GM19025 (cell line): ENCODE measurements around the gene TMEM144.
A peak's percentile ranks its signal among the peaks of the same experiment; 100 is the strongest.
"Not testable (repeated sequence)": the region's sequence is repeated elsewhere in the genome, so short reads cannot be mapped to it uniquely, and the experiment has no call there.

Experiments
- ATAC-seq: cut with Tn5 transposase; IDR thresholded peaks from one replicate; pipeline ENCODE4 v1.9.1; 2021; ENCODE audit warnings: mild to moderate bottlenecking, low read depth, moderate library complexity; ENCODE audit not compliant: unreplicated experiment

TMEM144 gene

DNA sequence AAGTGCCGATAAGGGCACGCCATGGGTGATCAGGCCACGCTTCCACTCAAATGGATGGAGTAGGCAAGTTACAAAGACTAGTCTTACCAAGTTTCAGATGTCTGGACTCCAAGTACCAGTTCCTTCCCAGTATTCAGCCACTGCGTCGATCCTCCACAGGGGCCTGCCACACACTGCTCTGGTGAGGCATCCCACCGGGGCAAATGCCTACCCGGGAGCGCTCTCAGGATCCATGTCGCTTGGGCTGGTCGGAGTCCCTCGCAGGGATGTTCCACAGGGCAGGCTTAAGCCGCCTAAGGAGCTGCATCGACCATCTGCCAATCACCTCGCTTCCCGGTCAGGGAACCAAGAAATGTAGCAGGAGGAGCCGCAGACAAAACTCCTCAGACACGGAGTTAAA lies 18.1 kb downstream of the TMEM144 start:
- ATAC-seq = not testable (repeated sequence)

DNA sequence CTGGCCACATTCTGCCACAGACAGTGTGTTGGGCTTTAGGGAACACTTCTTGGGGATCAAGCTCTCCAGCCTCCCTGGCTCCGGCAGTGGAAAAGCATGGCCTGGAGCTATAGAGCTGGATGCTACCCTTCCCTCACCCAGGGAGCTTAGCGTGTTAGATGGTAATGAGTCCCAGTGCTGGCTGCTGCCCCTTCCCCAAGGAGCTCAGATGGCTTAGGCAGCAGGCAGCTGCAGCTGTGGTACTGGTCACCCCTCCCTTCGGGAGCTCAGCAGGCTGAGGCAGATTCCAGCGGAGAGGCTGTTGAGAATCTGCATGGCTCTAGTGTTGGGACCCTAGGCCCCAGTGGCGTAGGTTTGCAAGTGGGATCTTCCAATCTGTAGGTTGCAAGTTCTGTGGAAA lies 19.5 kb downstream of the TMEM144 start:
- ATAC-seq = no peak

DNA sequence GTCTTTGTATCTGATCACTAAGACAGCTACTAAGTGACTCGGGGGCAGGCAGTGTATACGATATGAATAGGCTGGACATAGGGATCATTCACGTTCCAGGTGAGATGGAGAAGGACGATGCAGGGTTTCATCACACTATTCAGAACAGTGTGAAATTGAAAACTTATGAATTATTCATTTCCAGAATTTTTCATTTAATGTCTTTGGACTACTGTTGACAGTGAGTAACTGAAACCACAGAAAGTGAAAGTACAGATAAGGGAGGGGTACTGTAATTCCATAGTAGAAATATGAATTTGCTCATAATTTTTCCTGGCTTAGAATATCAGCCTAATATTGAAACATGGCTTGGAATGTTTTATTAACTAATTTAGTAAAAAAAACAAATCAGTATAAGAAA lies 24.4 kb downstream of the TMEM144 start:
- no peak for ATAC-seq

DNA sequence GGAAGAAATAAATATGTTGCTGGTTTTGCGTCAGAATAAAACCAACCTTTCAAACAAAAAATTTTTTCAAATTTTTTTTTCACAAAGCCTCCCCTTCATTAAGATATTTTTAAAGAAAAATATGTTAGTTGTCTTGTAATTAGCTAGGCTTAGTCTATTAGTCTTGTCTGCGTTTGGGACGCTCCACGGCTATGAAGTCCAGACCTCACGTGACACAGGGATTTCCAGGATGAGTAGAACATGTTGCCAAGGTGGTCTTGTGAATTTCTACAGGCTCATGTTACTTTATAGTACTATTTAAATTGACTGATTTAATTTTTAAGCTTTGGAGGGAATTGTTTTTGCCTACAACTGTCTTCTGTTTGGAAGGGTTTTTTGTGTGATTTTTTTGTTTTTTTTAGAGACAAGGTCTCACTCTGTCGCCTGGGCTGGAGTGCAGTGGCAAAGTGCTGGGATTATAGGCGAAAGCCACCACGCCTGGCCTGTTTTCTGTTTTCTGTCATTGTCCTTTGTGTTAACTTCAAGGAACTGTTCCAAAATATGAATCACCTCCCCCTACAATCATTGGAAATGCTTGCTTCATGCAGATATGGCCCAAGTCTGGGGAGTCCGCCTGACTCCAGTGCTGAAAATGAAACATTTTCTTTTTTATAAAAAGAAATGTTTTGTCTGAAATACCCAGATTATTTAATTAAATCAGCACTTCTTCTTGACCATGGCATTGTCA lies 26.2 kb downstream of the TMEM144 start:
- ATAC-seq = no peak

DNA sequence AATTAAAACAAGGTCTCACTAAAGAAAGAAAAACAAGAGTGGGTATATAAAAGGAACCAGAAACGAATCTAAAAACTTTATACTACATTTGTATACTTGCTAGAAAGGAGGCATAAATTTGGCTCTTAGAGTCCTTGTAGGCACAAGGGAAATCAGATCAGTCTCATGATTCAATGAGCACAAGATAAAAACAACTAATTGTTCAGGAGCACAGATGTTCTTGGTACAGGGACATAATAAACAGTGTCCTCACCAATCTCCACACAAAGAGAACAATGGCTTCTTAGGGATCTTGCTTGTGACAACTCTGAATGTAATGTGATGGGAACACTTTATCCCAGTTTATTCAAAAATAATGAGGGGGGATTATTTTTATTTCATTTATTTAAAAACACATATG lies 28.3 kb downstream of the TMEM144 start:
- no peak for ATAC-seq

DNA sequence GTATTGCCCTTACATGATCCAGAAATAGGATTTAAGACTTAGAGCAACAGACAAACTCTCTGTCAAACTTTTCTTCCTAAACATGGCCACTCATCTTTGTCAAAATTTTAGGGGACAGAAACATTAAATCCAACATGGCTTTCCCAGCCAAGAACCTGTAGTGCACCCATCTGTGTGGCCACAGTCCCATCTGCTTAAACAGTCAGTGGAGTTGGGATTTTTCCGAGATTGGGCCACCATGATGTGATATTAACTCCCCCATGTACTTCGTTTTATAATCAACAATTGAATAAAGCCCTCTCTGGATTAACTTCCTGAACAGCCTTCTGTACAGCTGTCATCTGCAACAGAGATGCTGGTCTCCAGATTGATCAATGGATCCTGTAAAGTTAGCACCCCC lies 28.9 kb downstream of the TMEM144 start:
- ATAC-seq = no peak

DNA sequence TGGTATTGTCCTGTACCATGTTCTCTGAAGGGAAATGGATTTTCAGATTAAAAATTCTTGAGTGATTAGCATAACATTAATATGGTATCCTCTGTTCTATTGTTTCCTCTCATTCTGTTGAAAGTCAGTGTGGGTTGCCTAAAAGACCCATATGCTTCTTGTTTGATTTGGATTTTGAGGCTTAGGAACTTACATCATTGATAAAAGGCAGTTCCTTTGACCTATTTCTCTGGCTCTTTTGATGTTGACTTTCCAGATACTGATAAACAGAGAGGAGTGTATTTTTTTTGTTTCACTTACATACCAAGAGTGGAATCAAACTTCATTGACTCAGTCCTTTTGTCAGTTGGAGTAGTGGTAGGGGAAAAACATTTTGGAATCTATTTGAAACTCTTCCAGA lies 32.8 kb downstream of the TMEM144 start:
- ATAC-seq = no peak

DNA sequence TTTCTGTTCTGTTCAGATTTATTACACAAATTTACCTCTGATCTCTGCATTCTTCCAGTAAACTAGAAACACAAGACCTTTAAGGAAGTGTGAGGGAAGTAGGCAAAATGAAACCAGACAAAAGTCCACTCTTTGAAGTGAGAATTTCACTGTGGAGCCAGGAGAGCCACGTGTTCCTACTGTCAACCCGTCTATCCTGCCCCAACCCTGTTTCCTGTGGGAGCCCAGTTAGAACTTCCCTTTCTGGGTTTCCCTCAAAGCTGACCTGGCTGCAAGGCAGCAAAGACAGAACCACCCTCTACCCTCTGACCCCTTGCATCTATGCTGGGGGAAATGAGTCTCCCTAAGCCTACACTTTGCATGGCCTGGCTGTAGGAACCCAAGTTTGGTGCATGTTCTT lies 40.0 kb downstream of the TMEM144 start:
- ATAC-seq = no peak

DNA sequence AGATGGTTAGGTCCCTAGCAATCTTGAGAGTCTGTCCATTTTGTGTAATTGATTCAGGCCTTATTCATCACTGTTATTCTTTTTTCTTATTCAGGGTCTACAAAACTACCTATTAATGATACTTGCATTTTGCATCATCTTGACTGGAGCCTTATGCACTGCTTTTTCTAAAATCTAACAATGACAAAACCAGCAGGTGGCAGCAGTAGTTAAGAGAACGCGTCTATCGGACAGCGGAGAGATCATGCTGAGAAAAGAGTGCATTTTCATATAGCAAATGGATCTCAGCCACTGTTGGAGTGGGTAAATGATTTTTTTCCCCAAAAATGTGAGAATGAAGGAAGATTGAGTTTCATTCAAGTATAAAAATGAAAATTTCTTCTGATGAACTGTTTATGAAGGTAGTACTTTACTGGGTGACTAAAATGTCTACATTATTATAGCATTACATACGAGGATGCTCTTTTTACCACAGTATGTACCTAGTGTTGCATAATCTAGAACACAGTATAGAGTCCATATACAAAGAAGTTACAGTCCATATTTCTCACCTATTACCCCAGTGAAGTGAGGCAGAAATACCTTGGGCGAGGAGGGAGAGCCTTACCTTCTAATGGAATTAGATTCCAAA lies 43.2 kb downstream of the TMEM144 start:
- peak; percentile 74 for ATAC-seq

DNA sequence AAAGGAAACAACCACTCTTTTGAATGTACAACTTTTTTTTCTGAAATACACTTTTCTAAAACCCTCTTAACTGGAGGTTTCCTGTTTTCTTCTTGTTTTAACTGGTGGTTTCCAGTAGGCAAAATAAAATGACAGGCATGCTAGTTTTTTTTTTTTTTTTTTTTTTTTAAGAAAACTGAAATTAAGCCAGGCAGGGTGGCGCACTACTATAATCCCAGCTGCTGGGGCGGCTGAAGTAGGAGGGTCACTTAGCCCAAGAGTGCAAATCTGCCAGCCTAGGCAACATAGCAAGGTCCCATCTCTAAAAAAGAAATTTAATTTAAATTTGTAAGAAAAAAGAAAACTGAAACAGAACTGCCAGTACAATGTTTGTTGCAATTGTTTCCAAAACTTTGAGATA lies 44.0 kb downstream of the TMEM144 start:
- ATAC-seq = no peak

DNA sequence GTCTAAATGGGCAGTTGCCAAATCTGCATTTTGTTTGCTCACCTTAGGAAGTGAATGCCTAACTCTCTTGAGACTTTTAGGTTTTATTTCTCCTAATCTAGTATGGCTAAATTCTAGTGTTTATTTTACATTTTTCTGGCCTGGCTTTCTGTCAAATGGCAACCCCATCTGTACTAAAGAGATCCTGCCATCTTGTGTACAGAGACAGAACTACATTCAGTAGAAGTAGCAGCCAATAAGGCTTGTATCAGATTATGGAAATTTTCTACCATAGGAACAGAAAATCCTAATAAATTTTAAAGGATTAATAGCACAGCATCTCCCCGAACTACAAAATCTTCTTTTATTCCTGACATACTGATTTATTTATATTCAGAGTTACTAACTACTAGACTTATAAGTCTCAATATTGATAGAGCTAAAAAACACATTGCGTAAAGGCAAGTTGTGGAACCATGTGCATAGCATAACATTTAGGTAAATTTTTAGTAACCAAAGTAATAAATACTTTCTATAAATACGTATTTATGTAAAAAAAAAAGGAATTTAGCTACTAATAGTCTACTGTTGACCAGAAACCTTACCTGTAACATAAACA lies 45.5 kb downstream of the TMEM144 start:
- ATAC-seq = no peak

DNA sequence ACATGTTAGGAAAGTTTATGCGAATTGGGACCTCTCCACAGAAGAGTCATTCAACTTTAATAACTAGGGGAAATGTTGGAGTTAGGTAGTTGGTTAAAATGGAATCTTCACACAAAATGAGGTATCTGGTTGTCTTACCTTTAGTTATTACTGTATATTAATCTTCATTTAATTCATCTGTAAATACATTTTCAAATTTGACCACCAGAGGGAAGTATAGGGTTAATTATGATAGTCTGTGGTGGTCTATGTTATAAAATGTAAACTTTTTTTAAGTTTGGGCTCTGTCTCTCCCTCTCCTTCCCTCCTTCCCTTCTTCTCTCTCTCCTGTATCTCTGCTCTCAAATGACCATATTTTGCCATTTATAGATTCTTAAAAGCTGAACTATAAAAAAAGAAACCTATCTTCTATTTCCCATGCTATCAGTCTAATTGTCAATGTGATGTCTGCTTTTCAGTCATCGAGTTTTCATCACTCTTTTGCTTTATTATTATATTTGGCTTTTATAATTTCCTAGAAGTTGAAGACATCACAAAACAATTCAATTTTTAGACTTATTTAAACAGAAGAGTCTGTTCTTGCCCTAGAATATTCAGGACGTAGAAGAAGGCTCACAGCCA lies 49.8 kb downstream of the TMEM144 start:
- no peak for ATAC-seq

DNA sequence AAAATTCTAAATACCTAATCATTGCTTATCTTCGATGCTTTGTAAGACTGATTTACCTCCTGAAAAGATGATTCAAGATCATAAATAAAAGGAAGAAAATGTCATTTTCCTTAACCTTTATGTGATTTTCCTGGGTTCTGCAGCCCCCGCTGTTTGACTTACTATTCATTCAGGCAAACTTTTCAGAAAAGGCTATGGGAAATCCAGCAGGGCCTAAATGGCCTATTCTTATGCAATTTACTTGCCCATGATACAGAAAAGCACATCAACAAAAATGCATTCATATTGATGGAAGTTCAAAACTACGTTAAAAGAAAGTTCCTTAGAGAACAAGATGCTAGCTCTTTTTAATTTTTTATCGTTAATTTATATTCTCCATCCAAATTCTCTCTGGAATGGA lies 51.2 kb downstream of the TMEM144 start:
- ATAC-seq = no peak

DNA sequence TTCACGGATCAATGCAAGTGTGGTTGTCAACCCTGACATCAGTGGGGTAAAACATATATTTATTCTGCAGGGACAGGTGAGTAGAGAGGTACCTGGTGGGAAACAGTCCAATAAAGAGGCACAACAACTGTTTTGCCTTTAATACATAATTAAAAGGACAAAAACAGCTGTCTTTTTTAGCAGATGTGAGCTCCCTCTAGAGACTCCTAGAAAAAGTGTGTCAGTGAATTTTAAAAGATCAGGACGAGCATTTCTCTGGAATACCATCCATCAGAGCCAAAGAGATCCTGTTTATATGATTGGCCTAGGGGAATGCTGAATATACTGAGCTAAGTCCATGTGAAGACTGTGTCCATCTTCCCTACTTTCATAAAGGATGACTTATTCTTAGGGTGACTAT lies 58.3 kb downstream of the TMEM144 start:
- no peak for ATAC-seq

DNA sequence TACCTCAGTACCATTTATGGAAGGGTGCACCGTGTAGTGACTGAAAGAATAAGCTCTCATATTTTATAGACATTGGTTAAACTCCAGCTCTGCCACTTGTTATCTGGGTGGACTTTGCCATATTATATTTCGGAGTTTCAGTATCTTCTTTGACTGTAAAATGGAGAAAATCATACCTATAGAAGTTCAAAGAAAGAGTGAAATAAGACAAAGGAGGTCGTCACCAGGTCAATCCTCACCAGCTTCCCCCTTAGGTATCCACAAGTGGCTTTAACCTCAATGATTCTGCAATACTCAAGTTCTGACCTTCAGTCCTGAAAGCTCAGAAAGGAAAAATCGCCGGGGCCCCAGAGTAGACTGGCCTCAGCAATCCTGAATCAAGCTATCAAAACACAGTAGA lies 64.3 kb downstream of the TMEM144 start:
- no peak for ATAC-seq

DNA sequence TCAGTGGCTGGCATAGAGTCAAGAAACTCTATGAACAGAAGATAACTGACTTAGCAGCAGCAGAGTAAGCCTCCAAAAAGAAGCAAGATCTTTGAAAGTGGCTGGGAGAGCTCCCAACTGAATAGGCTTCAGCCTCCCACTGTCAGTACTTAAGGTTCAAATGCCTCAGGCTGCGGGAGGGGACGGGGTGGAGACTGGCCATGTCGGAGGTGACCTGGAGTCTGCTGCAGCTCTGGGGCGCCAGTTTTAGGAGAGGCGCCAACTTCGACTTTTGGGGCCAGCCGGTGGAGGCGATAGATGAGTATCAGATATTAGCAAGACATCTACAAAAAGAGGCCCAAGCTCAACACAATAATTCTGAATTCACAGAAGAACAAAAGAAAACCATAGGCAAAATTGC lies 67.3 kb downstream of the TMEM144 start:
- ATAC-seq = no peak

DNA sequence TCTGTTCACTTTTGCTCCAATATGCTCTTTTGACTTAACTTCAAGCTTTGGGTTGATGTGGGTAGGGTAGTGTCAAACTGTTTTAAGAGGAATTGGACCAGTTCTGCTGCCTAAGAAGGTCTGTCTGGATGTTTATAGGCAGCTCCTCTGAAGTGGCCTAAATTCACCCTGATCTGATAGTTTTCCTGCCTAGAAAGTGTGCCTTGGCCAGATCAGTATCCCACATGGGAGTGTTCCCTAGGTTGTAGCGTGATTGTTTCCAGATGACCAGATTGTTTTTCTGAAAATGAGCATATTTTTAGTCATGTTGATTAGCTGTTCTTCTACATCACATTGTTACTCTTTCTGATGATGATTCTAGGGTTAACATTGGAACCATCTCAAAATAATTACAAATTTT lies 68.8 kb downstream of the TMEM144 start:
- ATAC-seq = not testable (repeated sequence)

DNA sequence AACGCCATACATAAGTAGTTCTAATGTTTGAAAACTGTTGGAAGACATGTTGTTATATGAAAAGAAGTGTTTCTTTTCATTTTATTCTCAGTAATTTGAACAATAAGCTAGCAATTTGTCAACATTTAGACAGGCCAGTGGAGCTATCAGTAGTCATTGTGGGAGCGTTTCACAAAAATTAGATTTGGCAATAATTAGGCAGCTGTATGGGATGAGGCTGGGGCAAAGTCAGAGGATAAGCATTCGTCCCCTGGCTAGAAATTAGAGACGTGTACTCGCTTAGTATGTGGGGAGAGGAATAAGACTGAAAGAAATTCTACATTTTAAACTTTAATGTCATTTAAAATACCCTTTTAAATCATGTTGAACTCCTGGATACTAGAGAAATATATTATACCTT lies 70.6 kb downstream of the TMEM144 start:
- ATAC-seq = no peak

DNA sequence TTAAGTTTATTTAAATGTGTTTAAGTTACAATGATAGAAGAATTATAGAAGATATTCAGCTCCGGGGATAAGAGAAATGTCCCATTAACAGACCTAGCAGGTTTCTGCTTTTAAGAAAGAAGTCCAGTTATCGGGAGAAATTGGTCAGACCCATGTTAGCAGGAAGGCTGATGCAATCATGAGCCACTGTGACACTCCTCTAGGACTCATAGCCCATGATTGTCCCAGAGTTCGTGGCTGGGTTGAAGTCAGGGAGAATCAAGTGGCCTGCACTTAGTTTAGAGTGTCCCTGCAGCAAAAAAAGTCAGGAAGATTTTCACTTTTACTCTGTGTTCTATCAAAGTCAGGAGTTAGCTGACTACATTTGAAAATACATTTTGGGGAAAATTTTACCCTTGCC lies 72.0 kb downstream of the TMEM144 start:
- ATAC-seq = no peak

DNA sequence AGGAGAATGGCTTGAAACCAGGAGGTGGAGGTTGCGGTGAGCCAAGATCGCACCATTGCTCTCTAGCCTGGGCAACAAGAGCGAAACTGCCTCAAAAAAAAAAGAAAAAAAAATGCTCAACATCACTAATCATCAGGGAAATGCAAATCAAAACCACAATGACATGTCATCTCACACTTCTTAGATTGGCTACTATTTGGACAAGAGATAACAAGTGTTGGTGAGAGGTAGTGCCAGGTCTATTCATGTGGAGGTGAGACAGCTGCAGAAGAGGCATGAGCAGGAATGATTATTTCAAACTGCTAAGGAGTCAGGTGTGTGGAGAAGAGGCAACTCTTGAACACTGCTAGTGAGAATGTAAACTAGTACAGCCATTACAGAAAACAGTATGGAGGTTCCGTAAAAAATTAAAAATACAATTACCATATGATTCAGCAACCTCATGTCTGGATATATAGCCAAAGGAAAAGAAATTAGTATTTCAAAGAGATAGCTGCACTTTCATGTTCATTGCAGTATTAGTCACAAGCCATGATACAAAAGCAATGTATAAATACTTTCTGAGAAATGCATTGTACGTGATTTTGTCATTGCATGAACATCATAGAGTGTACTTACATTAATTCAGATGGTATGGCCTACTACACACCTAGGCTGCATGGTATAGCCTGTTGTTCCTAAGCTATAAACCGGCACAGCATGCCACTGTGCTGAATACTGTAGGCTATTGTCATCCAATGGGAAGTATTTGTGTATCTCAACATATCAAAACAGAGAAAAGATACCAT lies 75.3 kb downstream of the TMEM144 start:
- ATAC-seq = no peak

DNA sequence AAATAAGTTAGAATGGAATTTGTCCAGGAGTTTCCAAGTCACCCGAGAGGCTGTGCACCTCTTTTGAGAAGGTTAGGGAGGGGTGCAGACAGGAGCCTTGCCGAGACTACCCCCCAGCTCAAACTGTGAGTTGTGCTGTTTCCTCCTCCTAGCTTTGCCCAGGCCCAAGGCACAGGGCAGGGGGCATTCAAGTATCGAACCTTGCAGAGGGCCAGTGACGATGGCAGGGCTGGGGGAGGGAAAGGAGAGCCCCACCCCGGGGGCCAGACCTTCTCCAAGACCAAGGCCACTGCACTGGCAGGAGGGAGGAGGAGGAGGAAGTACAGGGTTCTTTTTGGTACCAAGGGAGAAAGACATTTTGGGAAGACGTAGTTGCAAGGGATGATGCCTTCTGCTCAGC lies 80.6 kb downstream of the TMEM144 start:
- no peak for ATAC-seq
